HEK293T (cell line): ENCODE results near the gene ZMYND15.
A peak's percentile ranks its signal among the peaks of the same experiment; 100 is the strongest.

Source experiments
- CTCF ChIA-PET: fragments of 350-600 bp; formaldehyde crosslinking; extraction: SDS; loops from one replicate; lab custom pipeline; 2021; ENCODE audit warnings: antibody characterized with exemption, inconsistent platforms; lab: Yijun Ruan, JAX
- POLR2A ChIA-PET: fragments of 350-600 bp; formaldehyde crosslinking; extraction: SDS; loops from one replicate; lab custom pipeline; 2020; ENCODE audit warnings: antibody characterized with exemption, inconsistent platforms; lab: Yijun Ruan, JAX
- DNase-seq: peaks from one replicate; pipeline ENCODE4 v3.0.0; 2012; ENCODE audit warnings: mixed read lengths; ENCODE audit errors: extremely low spot score
- ARNT ChIP-seq: fragments of 450-650 bp; IDR thresholded peaks from 2 replicates; pipeline ENCODE4 v1.6.1; 2017; ENCODE audit warnings: mild to moderate bottlenecking
- BHLHE40 ChIP-seq: fragments of 450-650 bp; IDR thresholded peaks from 2 replicates; pipeline ENCODE4 v1.6.1; 2016; ENCODE audit warnings: mild to moderate bottlenecking, moderate library complexity, borderline replicate concordance
- CTBP1 ChIP-seq: fragments of 450-650 bp; IDR thresholded peaks from 2 replicates; pipeline ENCODE4 v1.6.1; 2016; ENCODE audit warnings: borderline replicate concordance
- ELF4 ChIP-seq: fragments of 450-650 bp; IDR thresholded peaks from 2 replicates; pipeline ENCODE4 v1.6.1; 2017; ENCODE audit warnings: antibody characterized with exemption
- FOXA1 ChIP-seq: fragments of 450-650 bp; IDR thresholded peaks from 2 replicates; pipeline ENCODE4 v1.6.1; 2016; ENCODE audit warnings: mild to moderate bottlenecking
- FOXK2 ChIP-seq: fragments of 450-650 bp; IDR thresholded peaks from 2 replicates; pipeline ENCODE4 v1.6.1; 2016; ENCODE audit warnings: mild to moderate bottlenecking
- FOXM1 ChIP-seq: fragments of 450-650 bp; IDR thresholded peaks from 2 replicates; pipeline ENCODE4 v1.6.1; 2017; ENCODE audit warnings: mild to moderate bottlenecking, borderline replicate concordance
- HDGF ChIP-seq: fragments of 450-650 bp; IDR thresholded peaks from 2 replicates; pipeline ENCODE4 v1.6.1; 2017; ENCODE audit warnings: antibody characterized with exemption, borderline replicate concordance
- L3MBTL2 ChIP-seq: fragments of 450-650 bp; conservative IDR thresholded peaks from 2 replicates; pipeline ENCODE4 v1.6.1; 2016; ENCODE audit warnings: mild to moderate bottlenecking
- LEF1 ChIP-seq: fragments of 450-650 bp; IDR thresholded peaks from 2 replicates; pipeline ENCODE4 v1.6.1; 2017; ENCODE audit warnings: mild to moderate bottlenecking, borderline replicate concordance
- NFRKB ChIP-seq: fragments of 450-650 bp; IDR thresholded peaks from 2 replicates; pipeline ENCODE4 v1.6.1; 2016; ENCODE audit warnings: mild to moderate bottlenecking, moderate library complexity
- SP1 ChIP-seq: fragments of 450-650 bp; IDR thresholded peaks from 2 replicates; pipeline ENCODE4 v1.6.1; 2017
- SUZ12 ChIP-seq: fragments of 450-650 bp; IDR thresholded peaks from 2 replicates; pipeline ENCODE4 v1.6.1; 2016; ENCODE audit warnings: mild to moderate bottlenecking
- TARDBP ChIP-seq: fragments of 450-650 bp; IDR thresholded peaks from 2 replicates; pipeline ENCODE4 v1.6.1; 2016
- ZNF384 ChIP-seq: fragments of 450-650 bp; IDR thresholded peaks from 2 replicates; pipeline ENCODE4 v1.6.1; 2016
- TF ChIP-seq, protein P1 (sequence below): fragments of 450-650 bp; IDR thresholded peaks from 2 replicates; pipeline ENCODE4 v1.6.1; 2016

Gene ZMYND15

DNA sequence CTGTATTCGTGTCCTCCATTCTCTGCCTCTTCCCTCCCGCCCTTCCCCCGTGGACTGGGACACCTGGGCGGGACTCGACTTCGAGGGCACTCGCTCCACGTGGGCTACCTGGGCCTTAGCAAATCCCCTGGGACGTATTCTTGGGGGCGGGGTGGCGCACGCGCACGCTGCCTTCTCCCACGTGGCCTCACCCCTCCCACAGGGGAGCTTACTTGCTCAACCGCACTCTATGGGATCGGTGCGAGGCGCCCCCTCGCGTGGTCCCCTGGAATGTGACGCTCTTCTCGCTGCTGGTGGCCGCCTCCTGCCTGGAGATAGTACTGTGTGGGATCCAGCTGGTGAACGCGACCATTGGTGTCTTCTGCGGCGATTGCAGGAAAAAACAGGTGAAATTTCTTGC is 43.0 kb downstream of the ZMYND15 start:
- DNase-seq, result no peak
- ChIA-PET POLR2A (no interaction called here), CTCF (interaction anchor here (0.5 to 0.6 kb wide), 2 partner anchors 121 to 180 kb away, joined by 3 read pairs; no protein-coding TSS in a partner anchor)
- no peak for TF ChIP-seq ZNF384
- TF ChIP-seq HDGF, result no peak
- TF ChIP-seq, protein P1, sequence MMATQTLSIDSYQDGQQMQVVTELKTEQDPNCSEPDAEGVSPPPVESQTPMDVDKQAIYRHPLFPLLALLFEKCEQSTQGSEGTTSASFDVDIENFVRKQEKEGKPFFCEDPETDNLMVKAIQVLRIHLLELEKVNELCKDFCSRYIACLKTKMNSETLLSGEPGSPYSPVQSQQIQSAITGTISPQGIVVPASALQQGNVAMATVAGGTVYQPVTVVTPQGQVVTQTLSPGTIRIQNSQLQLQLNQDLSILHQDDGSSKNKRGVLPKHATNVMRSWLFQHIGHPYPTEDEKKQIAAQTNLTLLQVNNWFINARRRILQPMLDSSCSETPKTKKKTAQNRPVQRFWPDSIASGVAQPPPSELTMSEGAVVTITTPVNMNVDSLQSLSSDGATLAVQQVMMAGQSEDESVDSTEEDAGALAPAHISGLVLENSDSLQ, result no peak
- TF ChIP-seq FOXM1, result no peak
- TF ChIP-seq ELF4, result no peak
- TF ChIP-seq FOXK2, result no peak
- TF ChIP-seq BHLHE40, result no peak
- no peak for TF ChIP-seq CTBP1
- TF ChIP-seq LEF1, result no peak

DNA sequence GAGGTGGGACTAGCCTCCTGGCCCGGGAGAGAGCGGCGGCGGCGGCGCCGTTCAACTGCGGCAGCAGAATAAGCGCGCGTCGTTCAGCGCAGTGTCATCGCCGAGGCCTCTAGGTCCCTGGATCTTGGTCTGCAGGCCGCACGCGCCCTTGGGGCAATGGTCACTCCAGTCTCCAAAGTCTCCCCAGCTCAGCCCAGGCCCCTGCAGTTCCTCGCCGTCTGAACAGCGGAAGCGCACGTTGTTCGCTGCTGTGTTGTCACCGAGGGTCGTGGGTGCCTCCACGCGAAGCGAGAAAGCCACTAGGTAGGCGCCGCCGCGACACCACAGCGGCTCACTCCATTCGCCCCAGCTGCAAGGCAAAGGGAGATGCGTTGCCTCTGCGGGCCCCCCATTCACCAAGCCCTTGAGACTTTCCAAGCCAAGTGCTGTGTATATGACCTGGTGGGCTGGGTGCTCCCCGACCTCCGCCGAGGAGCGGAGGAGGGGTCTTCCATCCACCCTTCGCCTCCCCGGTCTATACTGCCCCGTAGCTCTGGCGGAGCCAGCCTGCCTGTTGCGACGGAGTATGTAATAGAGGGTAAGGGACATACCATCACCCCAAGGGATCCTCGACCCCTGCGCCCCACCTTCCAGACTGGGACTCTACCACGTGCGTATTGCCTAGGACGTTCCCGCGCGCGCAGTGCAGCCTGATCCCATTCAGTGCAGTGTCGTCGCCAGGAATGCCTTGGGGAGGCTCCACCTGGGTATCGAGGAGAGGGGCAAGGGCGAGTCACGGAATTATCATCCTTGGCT is 45.9 kb downstream of the ZMYND15 start:
- CTCF ChIA-PET, result no interaction called here
- POLR2A ChIA-PET, result interaction anchor here (1.0 to 1.4 kb wide), 2 partner anchors 46 to 230 kb away, joined by 3 read pairs; partner anchors contain the start of genes CXCL16, MYBBP1A and ZMYND15
- DNase-seq, result no peak
- TF ChIP-seq CTBP1 (no peak), HDGF (no peak), ZNF384 (no peak), L3MBTL2 (no peak), SP1 (no peak), FOXM1 (no peak), ELF4 (no peak), BHLHE40 (no peak), FOXA1 (no peak), FOXK2 (no peak), ARNT (no peak), TARDBP (no peak), NFRKB (no peak), LEF1 (no peak), SUZ12 (no peak)
- TF ChIP-seq, protein P1, result no peak

DNA sequence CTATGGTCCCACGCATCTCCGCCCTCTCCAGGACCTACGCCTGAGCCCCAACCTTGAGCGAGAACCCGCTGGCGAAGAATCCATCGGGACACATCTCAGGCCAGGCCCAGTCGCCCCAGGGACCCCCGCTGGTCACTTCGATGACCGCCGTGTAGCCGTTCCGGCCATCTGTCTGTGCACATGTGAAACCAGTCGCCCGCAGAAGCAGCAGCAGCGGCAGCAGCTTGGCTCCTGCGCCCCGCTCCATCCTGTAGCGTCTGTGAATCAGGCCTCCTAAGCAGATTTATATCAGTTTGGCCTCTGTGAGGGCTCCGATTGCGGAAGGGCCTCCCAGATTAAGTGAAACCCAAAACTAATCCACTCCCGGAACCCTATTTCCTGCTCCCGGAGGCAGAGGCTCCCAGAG is 46.5 kb downstream of the ZMYND15 start, which contains the start of gene VMO1:
Gene VMO1, minus strand, starts transcription at position 259 of the 406 bp plus-strand sequence. Its CDS starts 12 bp downstream, at position 247.
- no peak for DNase-seq
- CTCF ChIA-PET, result interaction anchor here (0.6 kb wide), 1 partner anchor 191 kb away, joined by 3 read pairs; no protein-coding TSS in a partner anchor
- POLR2A ChIA-PET, result interaction anchor here (0.7 to 1.4 kb wide), 3 partner anchors 10 to 47 kb away, joined by 3 to 4 read pairs (median 3); partner anchors contain the start of genes CXCL16, PLD2 and ZMYND15
- TF ChIP-seq L3MBTL2 (no peak), FOXK2 (no peak), ELF4 (no peak), BHLHE40 (no peak), NFRKB (no peak), CTBP1 (no peak), ARNT (no peak), HDGF (no peak), SP1 (no peak), TARDBP (no peak), ZNF384 (no peak), LEF1 (no peak), FOXA1 (no peak), SUZ12 (no peak)
- TF ChIP-seq, protein P1, result no peak

DNA sequence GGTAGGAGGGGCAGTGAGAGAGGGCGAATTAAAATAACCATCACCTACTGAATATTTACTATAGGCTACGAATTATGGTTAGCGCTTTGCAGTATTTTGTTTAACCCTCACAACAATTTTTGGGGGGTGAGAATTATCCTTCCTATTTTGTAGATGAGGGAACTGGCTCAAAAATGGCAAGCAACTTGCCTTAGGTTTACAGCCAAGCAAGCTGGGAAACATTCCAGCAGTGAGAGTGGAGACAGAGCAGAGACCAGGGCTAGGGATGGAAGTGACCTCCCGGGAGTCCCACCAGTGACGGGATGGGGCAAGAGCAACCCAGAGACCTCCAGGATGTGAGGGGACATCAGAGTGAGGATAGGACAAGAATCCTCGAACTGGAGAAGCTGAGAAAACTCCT is 46.9 kb downstream of the ZMYND15 start:
- ChIA-PET CTCF (interaction anchor here (0.6 kb wide), 1 partner anchor 191 kb away, joined by 3 read pairs; no protein-coding TSS in a partner anchor), POLR2A (interaction anchor here (0.7 to 1.4 kb wide), 3 partner anchors 11 to 47 kb away, joined by 3 to 4 read pairs (median 3); partner anchors contain the start of genes CXCL16, PLD2 and ZMYND15)
- TF ChIP-seq NFRKB (no peak), FOXM1 (no peak), LEF1 (no peak), ELF4 (no peak), SP1 (no peak)
- TF ChIP-seq, protein P1, result no peak
- no peak for DNase-seq

DNA sequence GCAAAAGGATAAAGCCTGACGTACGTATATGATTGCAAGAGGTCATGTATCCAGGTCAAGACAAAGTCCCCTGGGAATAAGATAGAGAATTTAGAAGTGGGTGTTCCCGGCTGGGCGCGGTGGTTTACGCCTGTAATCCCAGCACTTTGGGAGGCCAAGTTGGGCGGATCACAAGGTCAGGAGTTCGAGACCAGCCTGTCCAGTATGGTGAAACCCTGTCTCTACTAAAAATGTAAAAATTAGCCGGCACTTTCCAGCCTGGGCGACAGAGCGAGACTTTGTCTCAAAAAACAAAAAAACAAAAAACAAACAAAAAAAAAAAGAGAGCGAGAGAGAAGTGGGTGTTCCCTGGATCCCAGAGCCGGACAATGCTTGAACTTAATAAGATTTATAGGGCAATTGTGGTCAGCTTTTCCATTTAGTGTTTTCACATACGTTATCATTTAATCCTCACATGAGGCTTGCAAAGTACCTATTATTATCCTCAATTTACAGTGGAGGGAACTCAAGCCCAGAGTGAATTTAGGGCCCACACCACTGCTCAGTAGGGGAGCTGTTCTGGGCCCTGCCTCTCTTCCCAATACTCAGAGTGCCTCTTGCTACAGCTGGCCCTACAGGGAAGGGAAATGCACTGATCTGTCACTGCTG is 48.6 kb downstream of the ZMYND15 start:
- ChIA-PET CTCF (interaction anchor here (1.0 kb wide), 1 partner anchor 14 kb away, joined by 4 read pairs; no protein-coding TSS in a partner anchor), POLR2A (interaction anchor here (0.6 to 2.9 kb wide), 3 partner anchors 8 to 45 kb away, joined by 3 to 19 read pairs (median 12); partner anchors contain the start of genes MINK1, PLD2 and PSMB6)
- no peak for DNase-seq
- TF ChIP-seq, protein P1, result peak; percentile 11; the same call in 1 of the 2 replicates
- TF ChIP-seq HDGF, result no peak
- no peak for TF ChIP-seq CTBP1
- TF ChIP-seq ELF4, result no peak
